ENCODE measurements around the gene MSMO1. TPM values are rescaled to one million over a fixed set of nuclear protein-coding genes. Genes with fewer than 3 reads are reported as not detected.

MSMO1 gene
- total and polyA plus RNA-seq, 10 of the 15 experiments (the other 5 are each of a cell fraction or from before 2014, with no cell fraction given), result 63.6 to 168 (median 105) TPM

DNA sequence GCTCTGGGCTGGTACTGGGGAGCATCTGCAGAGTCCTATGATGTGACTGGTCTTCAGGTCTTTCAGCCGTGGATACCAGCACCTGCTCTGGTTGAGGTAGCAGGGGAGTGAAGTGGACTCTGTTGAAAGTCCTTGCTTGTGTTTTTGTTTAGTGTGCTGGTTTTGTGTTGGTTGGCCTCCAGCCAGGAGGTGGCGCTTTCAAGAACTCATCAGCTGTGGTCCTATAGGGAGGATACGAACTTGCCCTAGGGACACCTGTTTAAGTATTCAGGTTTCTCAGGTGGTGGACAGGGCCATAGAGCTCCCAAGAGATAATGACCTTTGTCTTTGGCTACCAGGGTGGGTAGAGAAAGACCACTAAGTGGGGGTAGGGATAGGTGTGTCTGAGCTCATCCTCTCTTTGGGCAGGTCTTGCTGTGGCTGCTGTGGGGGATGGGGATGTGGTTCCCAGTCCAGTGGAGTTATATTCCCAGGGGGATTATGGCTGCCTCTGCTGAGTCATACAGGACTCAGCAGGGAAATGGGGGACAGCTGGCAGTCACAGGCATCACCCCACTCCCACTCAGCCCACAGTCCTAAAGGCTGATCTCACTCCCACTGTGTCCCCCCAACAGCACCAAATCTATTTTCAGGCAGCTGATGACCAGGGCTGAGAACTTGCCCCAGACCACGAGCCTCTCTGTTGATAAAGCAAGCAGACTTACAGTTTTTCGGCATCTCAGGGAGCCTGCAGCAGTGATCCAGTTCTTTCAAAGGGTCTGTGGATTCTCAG, 24.1 kb downstream of the MSMO1 start:
- FAIRE-seq, result no peak
- no TSS peak for BruUV-seq (replicated peaks)
- no peak for DNase-seq (ENCODE audit: low read depth, low spot score)
- H4K20me1 ChIP-seq (ENCODE audit: control insufficient read depth, insufficient read depth), result no peaks in the 10 kb centered on the region
- no peaks in the 10 kb centered on the region for H3K9me3 ChIP-seq (replicated peaks; ENCODE audit: control insufficient read depth, insufficient read depth, low read length)
- ChIA-PET RAD21 (ENCODE audit: unreplicated experiment) (interaction anchor here (0.7 to 1.2 kb wide), 2 partner anchors 221 to 271 kb away, joined by 3 read pairs; no protein-coding TSS in a partner anchor), SMC1A (ENCODE audit: uncharacterized antibody, unreplicated experiment) (interaction anchor here (1.1 to 2.1 kb wide), 2 partner anchors 9 to 10 kb away, joined by 3 to 4 read pairs; no protein-coding TSS in a partner anchor), POLR2A (no interaction called here), CTCF (interaction anchor here (0.6 to 10.2 kb wide), 15 partner anchors 8 to 689 kb away, joined by 3 to 98 read pairs (median 4); no protein-coding TSS in a partner anchor)
- WGBS (ENCODE audit: insufficient coverage, insufficient replicate concordance, low lambda C conversion rate, missing lambda C conversion rate), result 39% methylated on average over 5 of the region's 5 CpGs
- no peak overlapping the region for H2AFZ ChIP-seq (ENCODE audit: control insufficient read depth, low read depth, low read length)
- no peak overlapping the region for H3K27ac ChIP-seq (ENCODE audit: control insufficient read depth, insufficient read depth)
- H3K79me2 ChIP-seq (ENCODE audit: control insufficient read depth, insufficient read depth, low read length), result no peaks in the 10 kb centered on the region
- TF ChIP-seq, protein P1, sequence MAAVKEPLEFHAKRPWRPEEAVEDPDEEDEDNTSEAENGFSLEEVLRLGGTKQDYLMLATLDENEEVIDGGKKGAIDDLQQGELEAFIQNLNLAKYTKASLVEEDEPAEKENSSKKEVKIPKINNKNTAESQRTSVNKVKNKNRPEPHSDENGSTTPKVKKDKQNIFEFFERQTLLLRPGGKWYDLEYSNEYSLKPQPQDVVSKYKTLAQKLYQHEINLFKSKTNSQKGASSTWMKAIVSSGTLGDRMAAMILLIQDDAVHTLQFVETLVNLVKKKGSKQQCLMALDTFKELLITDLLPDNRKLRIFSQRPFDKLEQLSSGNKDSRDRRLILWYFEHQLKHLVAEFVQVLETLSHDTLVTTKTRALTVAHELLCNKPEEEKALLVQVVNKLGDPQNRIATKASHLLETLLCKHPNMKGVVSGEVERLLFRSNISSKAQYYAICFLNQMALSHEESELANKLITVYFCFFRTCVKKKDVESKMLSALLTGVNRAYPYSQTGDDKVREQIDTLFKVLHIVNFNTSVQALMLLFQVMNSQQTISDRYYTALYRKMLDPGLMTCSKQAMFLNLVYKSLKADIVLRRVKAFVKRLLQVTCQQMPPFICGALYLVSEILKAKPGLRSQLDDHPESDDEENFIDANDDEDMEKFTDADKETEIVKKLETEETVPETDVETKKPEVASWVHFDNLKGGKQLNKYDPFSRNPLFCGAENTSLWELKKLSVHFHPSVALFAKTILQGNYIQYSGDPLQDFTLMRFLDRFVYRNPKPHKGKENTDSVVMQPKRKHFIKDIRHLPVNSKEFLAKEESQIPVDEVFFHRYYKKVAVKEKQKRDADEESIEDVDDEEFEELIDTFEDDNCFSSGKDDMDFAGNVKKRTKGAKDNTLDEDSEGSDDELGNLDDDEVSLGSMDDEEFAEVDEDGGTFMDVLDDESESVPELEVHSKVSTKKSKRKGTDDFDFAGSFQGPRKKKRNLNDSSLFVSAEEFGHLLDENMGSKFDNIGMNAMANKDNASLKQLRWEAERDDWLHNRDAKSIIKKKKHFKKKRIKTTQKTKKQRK (IDR thresholded peaks at IDR 0.05; ENCODE audit: low read depth, low read length), result no peak
- peak; percentile 55 for TF ChIP-seq MEF2B (IDR thresholded peaks at IDR 0.05; ENCODE audit: partially characterized antibody, poor library complexity, severe bottlenecking)
- TF ChIP-seq, protein P2, sequence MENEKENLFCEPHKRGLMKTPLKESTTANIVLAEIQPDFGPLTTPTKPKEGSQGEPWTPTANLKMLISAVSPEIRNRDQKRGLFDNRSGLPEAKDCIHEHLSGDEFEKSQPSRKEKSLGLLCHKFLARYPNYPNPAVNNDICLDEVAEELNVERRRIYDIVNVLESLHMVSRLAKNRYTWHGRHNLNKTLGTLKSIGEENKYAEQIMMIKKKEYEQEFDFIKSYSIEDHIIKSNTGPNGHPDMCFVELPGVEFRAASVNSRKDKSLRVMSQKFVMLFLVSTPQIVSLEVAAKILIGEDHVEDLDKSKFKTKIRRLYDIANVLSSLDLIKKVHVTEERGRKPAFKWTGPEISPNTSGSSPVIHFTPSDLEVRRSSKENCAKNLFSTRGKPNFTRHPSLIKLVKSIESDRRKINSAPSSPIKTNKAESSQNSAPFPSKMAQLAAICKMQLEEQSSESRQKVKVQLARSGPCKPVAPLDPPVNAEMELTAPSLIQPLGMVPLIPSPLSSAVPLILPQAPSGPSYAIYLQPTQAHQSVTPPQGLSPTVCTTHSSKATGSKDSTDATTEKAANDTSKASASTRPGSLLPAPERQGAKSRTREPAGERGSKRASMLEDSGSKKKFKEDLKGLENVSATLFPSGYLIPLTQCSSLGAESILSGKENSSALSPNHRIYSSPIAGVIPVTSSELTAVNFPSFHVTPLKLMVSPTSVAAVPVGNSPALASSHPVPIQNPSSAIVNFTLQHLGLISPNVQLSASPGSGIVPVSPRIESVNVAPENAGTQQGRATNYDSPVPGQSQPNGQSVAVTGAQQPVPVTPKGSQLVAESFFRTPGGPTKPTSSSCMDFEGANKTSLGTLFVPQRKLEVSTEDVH (IDR thresholded peaks at IDR 0.05; ENCODE audit: low read depth, partially characterized antibody), result no peak
- TF ChIP-seq STAT3 (IDR thresholded peaks at IDR 0.05; ENCODE audit: low read depth, low read length), result no peak
- TF ChIP-seq NR2F1 (conservative IDR thresholded peaks at IDR 0.05), result no peak
- no peak for TF ChIP-seq EGR1 (IDR thresholded peaks at IDR 0.05; ENCODE audit: borderline replicate concordance in 1 of 2, low read depth in 2 of 2, low read length in 2 of 2)
- 0 out of 2 replicates have a peak, but pooled peaks have one; percentile 31 for TF ChIP-seq IKZF1 (conservative IDR thresholded peaks at IDR 0.05)
- TF ChIP-seq, protein P3, sequence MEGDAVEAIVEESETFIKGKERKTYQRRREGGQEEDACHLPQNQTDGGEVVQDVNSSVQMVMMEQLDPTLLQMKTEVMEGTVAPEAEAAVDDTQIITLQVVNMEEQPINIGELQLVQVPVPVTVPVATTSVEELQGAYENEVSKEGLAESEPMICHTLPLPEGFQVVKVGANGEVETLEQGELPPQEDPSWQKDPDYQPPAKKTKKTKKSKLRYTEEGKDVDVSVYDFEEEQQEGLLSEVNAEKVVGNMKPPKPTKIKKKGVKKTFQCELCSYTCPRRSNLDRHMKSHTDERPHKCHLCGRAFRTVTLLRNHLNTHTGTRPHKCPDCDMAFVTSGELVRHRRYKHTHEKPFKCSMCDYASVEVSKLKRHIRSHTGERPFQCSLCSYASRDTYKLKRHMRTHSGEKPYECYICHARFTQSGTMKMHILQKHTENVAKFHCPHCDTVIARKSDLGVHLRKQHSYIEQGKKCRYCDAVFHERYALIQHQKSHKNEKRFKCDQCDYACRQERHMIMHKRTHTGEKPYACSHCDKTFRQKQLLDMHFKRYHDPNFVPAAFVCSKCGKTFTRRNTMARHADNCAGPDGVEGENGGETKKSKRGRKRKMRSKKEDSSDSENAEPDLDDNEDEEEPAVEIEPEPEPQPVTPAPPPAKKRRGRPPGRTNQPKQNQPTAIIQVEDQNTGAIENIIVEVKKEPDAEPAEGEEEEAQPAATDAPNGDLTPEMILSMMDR (IDR thresholded peaks at IDR 0.05 in 2 of 3, conservative IDR thresholded peaks at IDR 0.05 in 1 of 3; ENCODE audit: control insufficient read depth in 2 of 3, extremely low read depth in 1 of 3, insufficient read depth in 1 of 3, low read depth in 3 of 3, low read length in 3 of 3), result peak in 2 of 3 experiments; percentile 20 to 27; a peak in 1 of 6 replicates
- no peak for TF ChIP-seq JUNB (IDR thresholded peaks at IDR 0.05)
- TF ChIP-seq, protein P4, sequence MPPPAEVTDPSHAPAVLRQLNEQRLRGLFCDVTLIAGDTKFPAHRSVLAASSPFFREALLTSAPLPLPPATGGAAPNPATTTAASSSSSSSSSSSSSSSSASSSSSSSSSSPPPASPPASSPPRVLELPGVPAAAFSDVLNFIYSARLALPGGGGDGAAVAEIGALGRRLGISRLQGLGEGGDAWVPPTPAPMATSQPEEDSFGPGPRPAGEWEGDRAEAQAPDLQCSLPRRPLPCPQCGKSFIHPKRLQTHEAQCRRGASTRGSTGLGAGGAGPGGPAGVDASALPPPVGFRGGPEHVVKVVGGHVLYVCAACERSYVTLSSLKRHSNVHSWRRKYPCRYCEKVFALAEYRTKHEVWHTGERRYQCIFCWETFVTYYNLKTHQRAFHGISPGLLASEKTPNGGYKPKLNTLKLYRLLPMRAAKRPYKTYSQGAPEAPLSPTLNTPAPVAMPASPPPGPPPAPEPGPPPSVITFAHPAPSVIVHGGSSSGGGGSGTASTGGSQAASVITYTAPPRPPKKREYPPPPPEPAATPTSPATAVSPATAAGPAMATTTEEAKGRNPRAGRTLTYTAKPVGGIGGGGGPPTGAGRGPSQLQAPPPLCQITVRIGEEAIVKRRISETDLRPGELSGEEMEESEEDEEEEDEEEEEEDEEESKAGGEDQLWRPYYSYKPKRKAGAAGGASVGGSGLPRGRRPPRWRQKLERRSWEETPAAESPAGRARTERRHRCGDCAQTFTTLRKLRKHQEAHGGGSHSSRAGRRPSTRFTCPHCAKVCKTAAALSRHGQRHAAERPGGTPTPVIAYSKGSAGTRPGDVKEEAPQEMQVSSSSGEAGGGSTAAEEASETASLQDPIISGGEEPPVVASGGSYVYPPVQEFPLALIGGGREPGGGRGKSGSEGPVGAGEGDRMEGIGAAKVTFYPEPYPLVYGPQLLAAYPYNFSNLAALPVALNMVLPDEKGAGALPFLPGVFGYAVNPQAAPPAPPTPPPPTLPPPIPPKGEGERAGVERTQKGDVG (CRISPR knock-in tag; IDR thresholded peaks at IDR 0.05), result no peak
- H3K36me3 ChIP-seq (ENCODE audit: control insufficient read depth in 2 of 2, insufficient read depth in 2 of 2, low read length in 1 of 2), result no peaks in the 10 kb centered on the region
- H3K4me2 ChIP-seq (ENCODE audit: control insufficient read depth, insufficient read depth), result no peak overlapping the region
- no peaks in the 10 kb centered on the region for H3K4me1 ChIP-seq (ENCODE audit: control insufficient read depth, insufficient read depth, low read length)
- H3K27me3 ChIP-seq (replicated peaks in 1 of 2; ENCODE audit: control insufficient read depth in 2 of 2, insufficient read depth in 2 of 2, low read length in 1 of 2), result no peaks in the 10 kb centered on the region
- intact Hi-C loops (cut with micrococcal nuclease; ENCODE audit: unreplicated experiment) (no loop called here), in situ Hi-C loops (cut with MboI) (no loop called here)
- H3K4me3 ChIP-seq, result no peak overlapping the region
- ATAC-seq, result peak; percentile 30; the same call in 2 of the 3 replicates
- H3K9ac ChIP-seq (ENCODE audit: control insufficient read depth, insufficient read depth, low read length), result no peak overlapping the region

Measured in GM12878 (cell line).